Measurements from ENCODE around the gene ADAMTS16.

GRCh38 chr5:5330728-5331452 lies 190.8 kb downstream of the ADAMTS16 start:
- TF ChIP-seq CTCF (IDR thresholded peaks at IDR 0.05) (no peak), EZH2 (IDR thresholded peaks at IDR 0.05) (no peak), EZH2phosphoT487 (IDR thresholded peaks at IDR 0.05) (no peak)

Measured in neural progenitor cell (in vitro differentiated cells).